Measurements from ENCODE around the gene TYW5. TPM values are rescaled to one million over a fixed set of nuclear protein-coding genes. Genes with fewer than 3 reads are reported as not detected.

The TYW5 gene
- polyA plus RNA-seq, 2 donors, result 2.4 to 3.5 TPM

DNA sequence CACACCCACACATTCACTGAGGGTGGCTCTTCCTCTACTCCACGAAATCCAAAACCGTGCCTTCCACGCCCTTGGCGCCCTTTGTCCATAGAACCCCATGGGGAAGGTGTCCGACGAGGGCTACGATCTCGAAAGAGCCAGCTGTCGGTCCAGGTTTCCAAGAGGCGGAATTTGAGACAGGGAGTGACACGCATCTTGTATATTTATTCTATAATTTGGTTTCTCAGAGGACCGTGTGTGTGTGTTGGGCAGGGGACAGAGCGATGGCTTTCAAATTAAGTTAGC lies 43.5 kb downstream of the TYW5 start:
- Histone ChIP-seq H3K4me1 (ENCODE audit: control insufficient read depth in 2 of 2, insufficient read depth in 2 of 2, low read length in 1 of 2) (no peaks in the 10 kb centered on the region), H3K27ac (ENCODE audit: low read depth in 2 of 2, low read length in 1 of 2) (peak overlapping the region; percentile 99 to 100), H3K9me3 (ENCODE audit: control insufficient read depth in 2 of 2, insufficient read depth in 1 of 2, low read depth in 1 of 2, low read length in 1 of 2) (no peaks in the 10 kb centered on the region), H3K27me3 (ENCODE audit: control insufficient read depth in 1 of 2, insufficient read depth in 2 of 2, low read length in 2 of 2) (no peaks in the 10 kb centered on the region), H3K4me3 (ENCODE audit: low read depth in 1 of 2, low read length in 2 of 2) (peak overlapping the region; percentile 79 to 90), H3K36me3 (ENCODE audit: control insufficient read depth in 2 of 2, insufficient read depth in 2 of 2, low read length in 1 of 2) (peaks cover 0 to under 1% of the 10 kb centered on the region in 2 donors)
- WGBS, 2 donors, result 0 to 1% methylated on average over 13 of the region's 13 CpGs

DNA sequence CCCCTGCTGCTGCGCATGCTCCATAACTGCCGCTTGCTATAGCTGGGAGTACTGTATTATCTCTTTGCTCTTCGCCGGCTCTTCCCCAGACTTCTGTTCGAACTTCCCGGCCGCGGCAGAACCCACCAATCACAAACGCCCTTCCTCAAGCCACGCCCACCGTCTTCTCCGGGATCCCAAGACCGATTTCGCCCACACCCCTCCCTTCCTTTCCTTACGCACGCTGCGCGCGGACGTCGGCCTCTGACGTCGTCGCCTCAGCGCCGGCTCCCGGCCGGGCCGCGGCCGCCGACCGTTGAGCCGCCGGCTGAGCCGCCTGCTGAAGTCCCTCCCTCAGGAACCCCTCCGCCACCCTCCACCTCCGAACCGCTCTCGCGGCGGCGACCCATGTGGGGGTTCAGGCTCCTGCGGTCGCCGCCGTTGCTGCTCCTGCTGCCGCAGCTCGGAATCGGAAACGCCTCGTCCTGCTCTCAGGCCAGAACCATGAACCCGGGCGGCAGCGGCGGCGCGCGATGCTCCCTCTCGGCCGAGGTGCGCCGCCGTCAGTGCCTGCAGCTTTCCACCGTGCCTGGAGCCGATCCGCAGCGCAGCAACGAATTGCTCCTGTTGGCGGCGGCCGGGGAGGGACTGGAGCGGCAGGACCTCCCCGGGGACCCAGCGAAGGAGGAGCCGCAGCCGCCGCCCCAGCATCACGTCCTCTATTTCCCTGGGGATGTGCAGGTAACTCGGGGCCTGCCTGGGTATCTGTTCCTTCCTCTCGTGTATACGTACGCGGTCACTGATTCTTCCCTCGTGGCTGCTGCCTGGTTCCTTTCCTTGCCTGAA lies 44.0 kb downstream of the TYW5 start, which contains the start of gene C2orf69:
TSS of gene C2orf69 (plus strand) at position 242 of the 825 bp plus-strand sequence. CDS start at position 388, 146 bp downstream.
- WGBS, 2 donors, result 0% methylated on average over 85 of the region's 85 CpGs
- Histone ChIP-seq H3K4me1 (ENCODE audit: control insufficient read depth in 2 of 2, insufficient read depth in 2 of 2, low read length in 1 of 2) (no peaks in the 10 kb centered on the region), H3K4me3 (ENCODE audit: low read depth in 1 of 2, low read length in 2 of 2) (peak within 1 kb of the TSS; percentile 79 to 90), H3K36me3 (ENCODE audit: control insufficient read depth in 2 of 2, insufficient read depth in 2 of 2, low read length in 1 of 2) (no peaks in the 10 kb centered on the region), H3K27me3 (ENCODE audit: control insufficient read depth in 1 of 2, insufficient read depth in 2 of 2, low read length in 2 of 2) (no peaks in the 10 kb centered on the region), H3K27ac (ENCODE audit: low read depth in 2 of 2, low read length in 1 of 2) (peak within 1 kb of the TSS; percentile 99 to 100), H3K9me3 (ENCODE audit: control insufficient read depth in 2 of 2, insufficient read depth in 1 of 2, low read depth in 1 of 2, low read length in 1 of 2) (no peaks in the 10 kb centered on the region)

DNA sequence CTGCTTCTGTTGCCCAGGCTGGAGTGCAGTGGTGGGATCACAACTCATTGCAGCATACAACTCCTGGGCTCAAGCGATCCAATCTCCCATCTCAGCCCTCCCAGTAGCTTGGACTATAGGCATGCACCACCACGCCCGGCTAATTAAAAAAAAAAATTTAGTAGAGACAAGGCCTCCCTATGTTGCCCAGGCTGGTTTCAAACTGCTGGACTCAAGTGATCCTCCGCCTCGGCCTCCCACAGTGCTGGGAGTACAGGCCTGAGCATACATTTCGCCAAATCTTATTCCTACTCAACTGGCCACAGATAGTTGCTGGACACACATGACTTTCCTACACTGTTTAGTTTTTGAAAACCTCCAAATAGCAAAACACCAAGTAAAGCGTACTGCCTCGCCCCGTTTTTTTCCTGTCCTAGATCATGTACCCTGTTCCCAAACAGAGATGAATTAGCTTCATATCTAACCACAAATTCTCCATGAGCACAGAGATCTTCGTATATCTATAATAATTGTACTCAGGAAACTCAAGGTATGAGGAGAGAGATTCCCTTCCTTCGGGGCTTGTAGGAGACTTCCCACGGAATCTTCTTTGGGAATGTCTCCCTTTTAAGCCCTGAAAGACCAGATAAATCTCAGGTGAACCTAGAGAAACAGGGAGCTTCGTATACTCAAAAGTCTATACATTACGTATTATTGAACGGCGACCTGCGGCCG lies 44.8 kb downstream of the TYW5 start:
- 43 to 44% methylated on average over 18 of the region's 18 CpGs for WGBS, 2 donors
- Histone ChIP-seq H3K27ac (ENCODE audit: low read depth in 2 of 2, low read length in 1 of 2) (peak overlapping the region in 1 of 2 donors; percentile 29), H3K4me3 (ENCODE audit: low read depth in 1 of 2, low read length in 2 of 2) (peak overlapping the region; percentile 16 to 79)

DNA sequence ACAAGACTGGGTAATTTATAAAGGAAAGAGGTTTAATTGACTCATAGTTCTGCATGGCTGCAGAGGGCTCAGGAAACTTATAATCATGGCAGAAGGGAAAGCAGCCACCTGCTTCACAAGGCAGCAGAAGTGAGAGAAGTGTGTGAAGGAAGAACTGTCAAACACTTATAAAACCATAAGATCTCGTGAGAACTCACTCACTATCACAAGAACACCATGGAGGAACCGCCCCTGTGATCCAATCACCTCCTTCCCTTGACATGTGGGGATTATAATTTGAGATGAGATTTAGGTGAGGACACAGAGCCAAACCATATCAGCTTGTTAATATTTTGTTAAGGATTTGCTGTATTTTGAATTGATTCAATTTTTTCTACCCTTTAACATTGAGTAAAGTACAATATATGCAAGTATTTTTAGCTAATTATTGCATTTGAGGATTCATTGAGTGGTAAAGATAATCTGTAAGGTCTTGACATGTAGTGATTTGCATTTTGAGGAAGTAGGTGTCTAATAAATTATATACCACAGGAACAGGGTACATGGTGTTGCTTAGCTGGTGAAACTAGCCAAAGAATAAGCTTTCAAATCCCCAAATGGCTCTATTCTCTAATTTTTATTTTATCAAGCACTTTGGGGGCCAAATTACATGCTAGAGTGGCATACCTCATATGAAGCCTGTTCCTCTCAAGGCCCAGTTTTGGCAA lies 48.1 kb downstream of the TYW5 start:
- Histone ChIP-seq H3K9me3 (ENCODE audit: control insufficient read depth in 2 of 2, insufficient read depth in 1 of 2, low read depth in 1 of 2, low read length in 1 of 2) (no peaks in the 10 kb centered on the region), H3K36me3 (ENCODE audit: control insufficient read depth in 2 of 2, insufficient read depth in 2 of 2, low read length in 1 of 2) (no peaks in the 10 kb centered on the region), H3K4me1 (ENCODE audit: control insufficient read depth in 2 of 2, insufficient read depth in 2 of 2, low read length in 1 of 2) (no peaks in the 10 kb centered on the region), H3K27me3 (ENCODE audit: control insufficient read depth in 1 of 2, insufficient read depth in 2 of 2, low read length in 2 of 2) (no peaks in the 10 kb centered on the region), H3K27ac (ENCODE audit: low read depth in 2 of 2, low read length in 1 of 2) (no peak overlapping the region), H3K4me3 (ENCODE audit: low read depth in 1 of 2, low read length in 2 of 2) (no peak overlapping the region)
- WGBS, 2 donors, result 74 to 84% methylated on average over 2 of the region's 2 CpGs

More for the DNA sequence above, 44.8 kb downstream of the TYW5 start:
- no peaks in the 10 kb centered on the region for H3K9me3 ChIP-seq (ENCODE audit: control insufficient read depth in 2 of 2, insufficient read depth in 1 of 2, low read depth in 1 of 2, low read length in 1 of 2)
- H3K36me3 ChIP-seq (ENCODE audit: control insufficient read depth in 2 of 2, insufficient read depth in 2 of 2, low read length in 1 of 2), result no peaks in the 10 kb centered on the region
- H3K4me1 ChIP-seq (ENCODE audit: control insufficient read depth in 2 of 2, insufficient read depth in 2 of 2, low read length in 1 of 2), result no peaks in the 10 kb centered on the region
- H3K27me3 ChIP-seq (ENCODE audit: control insufficient read depth in 1 of 2, insufficient read depth in 2 of 2, low read length in 2 of 2), result no peaks in the 10 kb centered on the region

DNA sequence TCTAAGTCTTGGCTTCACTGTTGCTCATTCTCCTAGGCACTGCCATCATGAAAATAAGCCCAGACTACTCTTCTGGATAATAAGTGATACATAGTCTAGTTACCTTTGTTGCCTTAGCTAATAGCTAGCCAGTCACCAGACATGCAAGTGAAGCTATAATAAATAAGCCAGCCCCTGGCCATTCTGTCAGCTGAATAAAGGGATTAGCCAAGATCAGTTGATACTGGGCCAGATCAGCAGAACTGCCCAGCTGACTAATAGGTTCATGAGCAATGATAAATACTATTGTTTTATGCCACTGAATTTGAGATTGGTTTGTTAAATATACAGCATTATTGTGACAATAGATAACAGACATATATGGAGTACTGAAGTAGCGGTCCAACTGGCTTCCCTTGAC lies 52.2 kb downstream of the TYW5 start:
- Histone ChIP-seq H3K4me3 (ENCODE audit: low read depth in 1 of 2, low read length in 2 of 2) (no peak overlapping the region), H3K27ac (ENCODE audit: low read depth in 2 of 2, low read length in 1 of 2) (no peak overlapping the region), H3K4me1 (ENCODE audit: control insufficient read depth in 2 of 2, insufficient read depth in 2 of 2, low read length in 1 of 2) (no peaks in the 10 kb centered on the region), H3K27me3 (ENCODE audit: control insufficient read depth in 1 of 2, insufficient read depth in 2 of 2, low read length in 2 of 2) (no peaks in the 10 kb centered on the region), H3K36me3 (ENCODE audit: control insufficient read depth in 2 of 2, insufficient read depth in 2 of 2, low read length in 1 of 2) (no peaks in the 10 kb centered on the region), H3K9me3 (ENCODE audit: control insufficient read depth in 2 of 2, insufficient read depth in 1 of 2, low read depth in 1 of 2, low read length in 1 of 2) (no peaks in the 10 kb centered on the region)
- WGBS, 2 donors, result 91% methylated on average over 1 of the region's 1 CpG

DNA sequence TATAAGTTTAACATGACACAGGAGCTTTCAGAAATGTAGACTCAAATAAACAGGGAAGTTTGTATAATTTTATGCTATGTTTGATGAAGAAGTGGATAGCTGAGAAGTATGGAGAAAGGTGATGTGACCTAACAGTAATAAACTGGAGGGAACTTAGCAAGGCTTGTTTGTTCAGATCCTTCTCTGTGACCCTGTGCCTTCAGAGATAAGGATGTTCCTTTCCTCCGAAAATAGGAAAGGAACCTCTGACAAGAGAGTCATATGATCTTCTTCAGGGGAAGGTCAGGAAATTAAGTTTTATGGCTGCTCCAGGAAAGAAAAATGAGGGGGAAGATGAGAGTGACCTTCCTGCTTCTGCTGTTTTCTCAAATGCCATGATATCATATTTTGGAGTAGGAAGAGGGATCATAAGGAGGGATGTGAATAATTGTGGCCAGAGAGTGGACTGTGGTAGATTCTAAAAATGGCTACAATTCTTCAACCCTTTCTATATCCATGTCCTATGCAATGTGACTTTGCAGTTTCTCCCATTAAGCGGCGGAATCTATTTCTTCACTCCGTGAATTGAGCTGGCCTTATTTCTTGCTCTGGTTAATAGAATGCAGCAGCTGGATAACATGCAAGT lies 52.7 kb downstream of the TYW5 start:
- Histone ChIP-seq H3K4me3 (ENCODE audit: low read depth in 1 of 2, low read length in 2 of 2) (no peak overlapping the region), H3K36me3 (ENCODE audit: control insufficient read depth in 2 of 2, insufficient read depth in 2 of 2, low read length in 1 of 2) (no peaks in the 10 kb centered on the region), H3K27me3 (ENCODE audit: control insufficient read depth in 1 of 2, insufficient read depth in 2 of 2, low read length in 2 of 2) (no peaks in the 10 kb centered on the region), H3K4me1 (ENCODE audit: control insufficient read depth in 2 of 2, insufficient read depth in 2 of 2, low read length in 1 of 2) (no peaks in the 10 kb centered on the region), H3K27ac (ENCODE audit: low read depth in 2 of 2, low read length in 1 of 2) (no peak overlapping the region), H3K9me3 (ENCODE audit: control insufficient read depth in 2 of 2, insufficient read depth in 1 of 2, low read depth in 1 of 2, low read length in 1 of 2) (no peaks in the 10 kb centered on the region)
- WGBS, 2 donors, result 92 to 93% methylated on average over 4 of the region's 4 CpGs

DNA sequence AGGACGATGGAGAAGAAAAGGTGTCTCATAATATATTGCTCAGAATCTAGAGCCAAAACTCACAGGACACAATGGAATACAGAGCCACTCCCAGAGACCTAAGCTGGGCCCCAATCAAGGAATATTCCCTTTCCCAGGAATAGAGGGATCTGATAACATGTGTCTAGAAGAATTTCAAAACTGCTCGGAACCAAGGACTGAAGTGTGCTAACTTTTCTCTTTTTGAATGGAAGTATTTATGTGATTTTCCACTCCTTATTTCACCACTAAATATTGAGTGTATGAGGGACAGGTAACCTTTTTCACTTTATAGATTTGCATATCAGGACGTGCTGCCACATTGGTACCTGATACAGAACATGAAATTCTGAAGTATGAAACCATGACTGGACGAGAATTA lies 53.3 kb downstream of the TYW5 start:
- 76 to 84% methylated on average over 4 of the region's 4 CpGs for WGBS, 2 donors
- Histone ChIP-seq H3K9me3 (ENCODE audit: control insufficient read depth in 2 of 2, insufficient read depth in 1 of 2, low read depth in 1 of 2, low read length in 1 of 2) (no peaks in the 10 kb centered on the region), H3K4me1 (ENCODE audit: control insufficient read depth in 2 of 2, insufficient read depth in 2 of 2, low read length in 1 of 2) (no peaks in the 10 kb centered on the region), H3K4me3 (ENCODE audit: low read depth in 1 of 2, low read length in 2 of 2) (no peak overlapping the region), H3K27me3 (ENCODE audit: control insufficient read depth in 1 of 2, insufficient read depth in 2 of 2, low read length in 2 of 2) (no peaks in the 10 kb centered on the region), H3K36me3 (ENCODE audit: control insufficient read depth in 2 of 2, insufficient read depth in 2 of 2, low read length in 1 of 2) (no peaks in the 10 kb centered on the region), H3K27ac (ENCODE audit: low read depth in 2 of 2, low read length in 1 of 2) (no peak overlapping the region)

DNA sequence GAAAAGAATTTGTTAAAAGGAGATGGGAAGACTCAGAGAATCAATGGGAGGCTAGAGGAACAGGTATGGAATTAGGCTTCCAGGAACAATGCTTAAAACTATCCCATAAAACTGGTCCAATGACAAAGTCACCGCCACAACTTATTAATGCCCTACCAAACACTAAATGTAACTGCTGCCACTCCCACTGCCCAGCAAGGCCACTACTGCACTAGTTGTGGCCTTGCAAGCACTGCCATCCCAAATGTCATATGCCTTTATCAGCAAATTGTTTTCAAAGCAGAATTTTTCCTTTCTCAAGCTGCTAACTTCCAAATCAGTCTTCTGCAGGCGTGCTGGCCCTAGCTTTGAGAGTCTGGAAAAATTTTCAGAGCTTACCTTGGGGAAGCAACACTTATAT lies 58.7 kb downstream of the TYW5 start:
- H3K27me3 ChIP-seq (ENCODE audit: control insufficient read depth in 1 of 2, insufficient read depth in 2 of 2, low read length in 2 of 2), result no peaks in the 10 kb centered on the region
- no peaks in the 10 kb centered on the region for H3K36me3 ChIP-seq (ENCODE audit: control insufficient read depth in 2 of 2, insufficient read depth in 2 of 2, low read length in 1 of 2)
- WGBS, 2 donors, result 76 to 87% methylated on average over 2 of the region's 2 CpGs
- H3K27ac ChIP-seq (ENCODE audit: low read depth in 2 of 2, low read length in 1 of 2), result no peak overlapping the region
- no peaks in the 10 kb centered on the region for H3K4me1 ChIP-seq (ENCODE audit: control insufficient read depth in 2 of 2, insufficient read depth in 2 of 2, low read length in 1 of 2)
- no peak overlapping the region for H3K4me3 ChIP-seq (ENCODE audit: low read depth in 1 of 2, low read length in 2 of 2)
- H3K9me3 ChIP-seq (ENCODE audit: control insufficient read depth in 2 of 2, insufficient read depth in 1 of 2, low read depth in 1 of 2, low read length in 1 of 2), result no peaks in the 10 kb centered on the region

DNA sequence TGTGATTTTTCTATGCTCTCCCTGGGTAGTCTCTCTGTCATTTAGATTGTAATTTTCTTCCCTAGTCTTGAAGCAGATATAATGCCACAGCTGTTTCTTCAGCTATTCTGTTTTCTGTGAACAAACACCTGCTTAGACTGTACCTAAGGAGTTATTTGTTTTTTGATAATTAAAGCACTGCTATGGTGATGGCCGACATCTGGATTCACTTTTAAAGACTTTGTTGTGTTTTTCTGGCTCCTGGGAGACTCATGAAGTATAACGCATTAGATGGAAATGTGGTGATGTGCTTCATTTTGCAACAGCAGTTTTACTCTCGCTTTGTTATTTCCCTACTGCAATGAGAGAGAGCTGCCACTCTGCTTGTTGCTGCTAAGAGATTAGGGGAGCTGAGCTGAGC lies 59.9 kb downstream of the TYW5 start:
- H3K36me3 ChIP-seq (ENCODE audit: control insufficient read depth in 2 of 2, insufficient read depth in 2 of 2, low read length in 1 of 2), result no peaks in the 10 kb centered on the region
- H3K4me1 ChIP-seq (ENCODE audit: control insufficient read depth in 2 of 2, insufficient read depth in 2 of 2, low read length in 1 of 2), result no peaks in the 10 kb centered on the region
- no peaks in the 10 kb centered on the region for H3K9me3 ChIP-seq (ENCODE audit: control insufficient read depth in 2 of 2, insufficient read depth in 1 of 2, low read depth in 1 of 2, low read length in 1 of 2)
- WGBS, 2 donors, result 64 to 74% methylated on average over 3 of the region's 3 CpGs
- H3K4me3 ChIP-seq (ENCODE audit: low read depth in 1 of 2, low read length in 2 of 2), result no peak overlapping the region
- no peaks in the 10 kb centered on the region for H3K27me3 ChIP-seq (ENCODE audit: control insufficient read depth in 1 of 2, insufficient read depth in 2 of 2, low read length in 2 of 2)
- no peak overlapping the region for H3K27ac ChIP-seq (ENCODE audit: low read depth in 2 of 2, low read length in 1 of 2)

All from esophagus (tissue), 2 donors.